IMR-90 (cell line): ENCODE results near the gene DSTYK.

ENCODE experiments used
- BHLHE40 ChIP-seq: fragments of 150-350 bp; IDR thresholded peaks from 2 replicates; pipeline ENCODE4 v1.6.1; 2016; ENCODE audit warnings: mild to moderate bottlenecking, low read depth, low read length
- CEBPB ChIP-seq: IDR thresholded peaks from 2 replicates; pipeline ENCODE4 v1.6.1; 2012; ENCODE audit warnings: low read depth, low read length, improper control_type of control experiment
- CHD1 ChIP-seq: IDR thresholded peaks from 2 replicates; pipeline ENCODE4 v1.6.1; 2012; ENCODE audit warnings: low read depth, low read length, improper control_type of control experiment
- NFE2L2 ChIP-seq: fragments of 150-350 bp; IDR thresholded peaks from 2 replicates; pipeline ENCODE4 v1.6.1; 2016; ENCODE audit warnings: low read depth, mild to moderate bottlenecking, low read length
- POLR2A ChIP-seq: IDR thresholded peaks from 2 replicates; pipeline ENCODE4 v1.6.1; 2012; ENCODE audit warnings: mild to moderate bottlenecking, low read depth, low read length
- RCOR1 ChIP-seq: IDR thresholded peaks from 2 replicates; pipeline ENCODE4 v1.6.1; 2012; ENCODE audit warnings: mild to moderate bottlenecking, low read length, improper control_type of control experiment; ENCODE audit not compliant: insufficient replicate concordance
- SMC3 ChIP-seq: fragments of 150-350 bp; IDR thresholded peaks from 2 replicates; pipeline ENCODE4 v1.6.1; 2016; ENCODE audit warnings: low read depth, mild to moderate bottlenecking, antibody characterized with exemption, low read length, moderate library complexity
- TF ChIP-seq, protein P1 (sequence below): conservative IDR thresholded peaks from 2 replicates; pipeline ENCODE4 v1.5.1; 2012; ENCODE audit warnings: mild to moderate bottlenecking, low read depth, low read length, improper control_type of control experiment
- TF ChIP-seq, protein P2 (sequence below): fragments of 150-350 bp; IDR thresholded peaks from 2 replicates; pipeline ENCODE4 v1.6.1; 2017; ENCODE audit warnings: mild to moderate bottlenecking, antibody characterized with exemption, low read length, low read depth

DNA sequence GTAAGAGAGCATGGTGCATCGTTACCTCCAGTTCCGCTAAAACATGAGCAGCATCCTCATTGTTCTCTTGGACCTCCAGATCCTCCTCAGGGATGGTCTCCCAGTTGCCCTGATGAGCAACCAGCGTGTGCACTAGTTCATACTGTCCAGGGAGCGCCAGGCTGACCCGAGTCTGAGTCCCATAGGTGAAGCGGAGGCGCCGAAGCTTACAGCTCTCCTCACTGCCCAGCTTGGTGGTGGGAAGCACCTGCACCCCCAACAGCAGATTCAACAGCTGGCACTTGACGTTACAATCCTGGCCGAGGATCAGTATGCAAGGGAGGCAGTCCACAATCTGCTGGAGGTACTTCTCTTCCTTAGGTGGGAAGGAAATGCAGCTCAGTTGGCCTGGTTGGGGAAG is 24.1 kb downstream of the DSTYK start:
- TF ChIP-seq RCOR1: no peak
- TF ChIP-seq, protein P1, sequence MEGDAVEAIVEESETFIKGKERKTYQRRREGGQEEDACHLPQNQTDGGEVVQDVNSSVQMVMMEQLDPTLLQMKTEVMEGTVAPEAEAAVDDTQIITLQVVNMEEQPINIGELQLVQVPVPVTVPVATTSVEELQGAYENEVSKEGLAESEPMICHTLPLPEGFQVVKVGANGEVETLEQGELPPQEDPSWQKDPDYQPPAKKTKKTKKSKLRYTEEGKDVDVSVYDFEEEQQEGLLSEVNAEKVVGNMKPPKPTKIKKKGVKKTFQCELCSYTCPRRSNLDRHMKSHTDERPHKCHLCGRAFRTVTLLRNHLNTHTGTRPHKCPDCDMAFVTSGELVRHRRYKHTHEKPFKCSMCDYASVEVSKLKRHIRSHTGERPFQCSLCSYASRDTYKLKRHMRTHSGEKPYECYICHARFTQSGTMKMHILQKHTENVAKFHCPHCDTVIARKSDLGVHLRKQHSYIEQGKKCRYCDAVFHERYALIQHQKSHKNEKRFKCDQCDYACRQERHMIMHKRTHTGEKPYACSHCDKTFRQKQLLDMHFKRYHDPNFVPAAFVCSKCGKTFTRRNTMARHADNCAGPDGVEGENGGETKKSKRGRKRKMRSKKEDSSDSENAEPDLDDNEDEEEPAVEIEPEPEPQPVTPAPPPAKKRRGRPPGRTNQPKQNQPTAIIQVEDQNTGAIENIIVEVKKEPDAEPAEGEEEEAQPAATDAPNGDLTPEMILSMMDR: no peak
- no peak for TF ChIP-seq POLR2A
- TF ChIP-seq, protein P2, sequence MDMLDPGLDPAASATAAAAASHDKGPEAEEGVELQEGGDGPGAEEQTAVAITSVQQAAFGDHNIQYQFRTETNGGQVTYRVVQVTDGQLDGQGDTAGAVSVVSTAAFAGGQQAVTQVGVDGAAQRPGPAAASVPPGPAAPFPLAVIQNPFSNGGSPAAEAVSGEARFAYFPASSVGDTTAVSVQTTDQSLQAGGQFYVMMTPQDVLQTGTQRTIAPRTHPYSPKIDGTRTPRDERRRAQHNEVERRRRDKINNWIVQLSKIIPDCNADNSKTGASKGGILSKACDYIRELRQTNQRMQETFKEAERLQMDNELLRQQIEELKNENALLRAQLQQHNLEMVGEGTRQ: no peak
- no peak for TF ChIP-seq SMC3
- TF ChIP-seq BHLHE40: no peak
- TF ChIP-seq CHD1: no peak
- TF ChIP-seq NFE2L2: no peak
- TF ChIP-seq CEBPB: no peak
